Osteoblast (primary cell): ENCODE results near the gene RBM23. TPM values are rescaled to one million over a fixed set of nuclear protein-coding genes. Genes with fewer than 3 reads are reported as not detected.

ENCODE experiments used
- DNase-seq: peaks from one replicate; pipeline ENCODE4 v3.0.0; 2011; ENCODE audit warnings: low spot score, mixed read lengths; ENCODE audit not compliant: insufficient read length; ENCODE audit errors: missing footprints
- H2AFZ ChIP-seq: 2 replicates; pipeline ENCODE4 v1.6.0; 2011; ENCODE audit warnings: mild to moderate bottlenecking, low read length
- H3K27ac ChIP-seq: 2 replicates; pipeline ENCODE4 v1.5.1; 2011; ENCODE audit warnings: mild to moderate bottlenecking, low read depth, low read length, moderate library complexity
- H3K27me3 ChIP-seq: 2 replicates; pipeline ENCODE4 v1.6.0; 2012; ENCODE audit warnings: mild to moderate bottlenecking, control low read depth, inconsistent platforms, low read length, moderate library complexity; ENCODE audit not compliant: insufficient read depth
- H3K36me3 ChIP-seq: 2 replicates; pipeline ENCODE4 v1.5.1; 2011; ENCODE audit warnings: mild to moderate bottlenecking, low read length, control low read depth, moderate library complexity; ENCODE audit not compliant: insufficient read depth
- H3K4me1 ChIP-seq: 2 replicates; pipeline ENCODE4 v1.5.1; 2011; ENCODE audit warnings: mild to moderate bottlenecking, low read length, control low read depth, moderate library complexity; ENCODE audit not compliant: insufficient read depth
- H3K4me2 ChIP-seq: 2 replicates; pipeline ENCODE4 v1.6.0; 2011; ENCODE audit warnings: mild to moderate bottlenecking, low read length; ENCODE audit not compliant: insufficient read depth
- H3K4me3 ChIP-seq: fragments of 200-600 bp; sonication (generic); 3 replicates; pipeline ENCODE4 v1.5.1; 2012; ENCODE audit warnings: mild to moderate bottlenecking, low read length, inconsistent platforms; ENCODE audit not compliant: insufficient read depth
- H3K79me2 ChIP-seq: 2 replicates; pipeline ENCODE4 v1.6.0; 2012; ENCODE audit warnings: mild to moderate bottlenecking, low read length, control low read depth, inconsistent platforms; ENCODE audit not compliant: insufficient read depth
- H3K9me3 ChIP-seq: 2 replicates; pipeline ENCODE4 v1.5.1; 2011; ENCODE audit warnings: low read depth, low read length, control low read depth
- H4K20me1 ChIP-seq: 2 replicates; pipeline ENCODE4 v1.6.0; 2012; ENCODE audit warnings: mild to moderate bottlenecking, low read length, control low read depth; ENCODE audit not compliant: insufficient read depth
- CTCF ChIP-seq: IDR thresholded peaks from 2 replicates; pipeline ENCODE4 v1.5.1; 2011; ENCODE audit warnings: mild to moderate bottlenecking, low read depth, low read length, moderate library complexity; ENCODE audit errors: extremely low read depth
- total RNA-seq: library from RNA; depleted of rRNA; stranded (reverse); fragments of >200 nt; gene quantifications from 2 replicates; pipeline ENCODE4 v1.2.3, GENCODE V29; 2012

RBM23 gene
- total RNA-seq, 1 donor = 98.1 TPM

DNA sequence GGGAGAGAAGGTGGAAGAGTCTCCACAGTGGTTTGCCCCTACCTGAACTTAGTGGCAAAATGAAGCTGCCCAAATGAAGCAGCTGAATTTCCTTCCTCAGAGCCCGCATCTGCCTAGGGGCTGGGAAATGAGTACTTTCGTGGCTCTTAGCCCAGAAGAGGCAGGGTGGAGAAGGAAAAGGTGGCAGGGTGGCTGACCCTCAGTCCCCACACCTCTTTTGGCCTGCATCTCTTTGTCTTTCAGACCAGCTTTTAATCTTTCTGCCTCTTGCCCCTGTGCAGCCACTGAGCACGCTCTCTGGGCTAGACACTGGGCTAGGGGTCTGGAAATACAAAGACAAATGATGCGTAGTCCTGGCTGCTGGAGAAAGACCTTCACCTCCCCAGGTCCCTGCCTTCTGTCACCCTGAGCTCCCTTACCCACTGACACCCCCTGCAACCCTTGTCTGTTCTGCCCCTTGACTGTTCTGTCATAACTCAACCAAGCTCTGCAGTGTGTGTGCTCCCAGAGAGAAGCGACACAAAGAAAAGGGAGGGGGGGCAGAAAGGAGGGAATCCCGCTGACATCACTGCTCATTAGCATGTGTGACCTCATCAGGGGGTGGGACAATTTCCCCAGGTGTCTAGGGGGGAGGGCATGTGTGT, 36.3 kb downstream of the RBM23 start:
- Histone ChIP-seq H3K4me1 (peaks cover 6% of the 10 kb centered on the region), H3K79me2 (peaks cover under 1% of the 10 kb centered on the region), H3K27ac (no peak overlapping the region), H4K20me1 (no peaks in the 10 kb centered on the region), H3K36me3 (peaks cover 15% of the 10 kb centered on the region), H3K4me3 (no peak overlapping the region), H3K9me3 (no peaks in the 10 kb centered on the region), H2AFZ (no peak overlapping the region), H3K27me3 (no peaks in the 10 kb centered on the region), H3K4me2 (peak overlapping the region; percentile 19)
- DNase-seq = peak; percentile 93
- TF ChIP-seq CTCF = no peak

DNA sequence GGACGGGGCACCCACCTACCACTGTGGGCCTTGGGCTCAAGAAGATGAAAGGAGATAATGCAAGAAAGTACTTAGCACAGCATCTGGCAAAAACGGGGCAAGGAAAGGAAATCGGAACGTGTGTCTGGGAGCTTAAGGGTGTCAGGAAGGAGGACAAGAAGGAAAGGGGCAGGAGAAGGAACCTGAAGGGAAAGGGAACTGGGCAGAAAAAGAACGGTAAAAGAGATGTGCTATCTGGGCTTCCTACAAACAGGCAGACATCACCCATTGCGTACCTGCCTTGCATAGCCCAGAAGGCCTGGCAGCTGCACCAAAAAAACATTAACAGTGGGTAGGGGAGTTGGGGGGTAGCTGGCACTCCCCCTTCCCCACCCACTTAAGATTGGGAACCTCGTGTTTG, 36.9 kb downstream of the RBM23 start:
- Histone ChIP-seq H3K4me1 (peaks cover under 1% of the 10 kb centered on the region), H2AFZ (no peak overlapping the region), H3K27ac (no peak overlapping the region), H3K27me3 (no peaks in the 10 kb centered on the region), H3K9me3 (no peaks in the 10 kb centered on the region), H4K20me1 (no peaks in the 10 kb centered on the region), H3K79me2 (no peaks in the 10 kb centered on the region), H3K36me3 (peaks cover 21% of the 10 kb centered on the region), H3K4me2 (no peak overlapping the region), H3K4me3 (no peak overlapping the region)
- peak; percentile 71 for DNase-seq
- no peak for TF ChIP-seq CTCF

GRCh38 chr14:22878271-22879246, 40.4 kb downstream of the RBM23 start:
- Histone ChIP-seq H3K27me3 (no peaks in the 10 kb centered on the region), H3K9me3 (no peaks in the 10 kb centered on the region), H2AFZ (no peak overlapping the region), H4K20me1 (peaks cover 24% of the 10 kb centered on the region), H3K36me3 (peaks cover 53% of the 10 kb centered on the region), H3K4me2 (no peak overlapping the region), H3K79me2 (peaks cover 24% of the 10 kb centered on the region), H3K4me1 (peaks cover 3% of the 10 kb centered on the region), H3K4me3 (no peak overlapping the region), H3K27ac (no peak overlapping the region)
- DNase-seq = peak; percentile 38
- no peak for TF ChIP-seq CTCF

DNA sequence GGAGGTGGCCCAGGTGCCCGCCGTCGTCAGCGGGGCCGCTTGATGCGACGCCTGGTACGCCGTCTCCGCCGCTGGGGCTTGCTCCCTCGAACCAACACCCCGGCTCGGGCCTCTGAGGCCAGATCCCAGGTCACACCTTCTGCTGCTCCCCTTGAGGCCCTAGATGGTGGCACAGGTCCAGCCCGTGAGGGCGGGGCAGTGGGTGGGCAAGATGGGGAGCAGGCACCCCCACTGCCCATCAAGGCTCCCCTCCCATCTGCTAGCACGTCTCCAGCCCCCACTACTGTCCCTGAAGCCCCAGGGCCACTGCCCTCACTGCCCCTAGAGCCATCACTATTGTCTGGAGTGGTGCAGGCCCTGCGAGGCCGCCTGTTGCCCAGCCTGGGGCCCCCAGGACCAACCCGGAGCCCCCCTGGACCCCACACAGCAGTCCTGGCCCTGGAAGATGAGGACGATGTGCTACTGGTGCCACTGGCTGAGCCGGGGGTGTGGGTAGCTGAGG, 41.9 kb downstream of the RBM23 start:
- no peak overlapping the region for H3K27ac ChIP-seq
- no peak for TF ChIP-seq CTCF
- peaks cover 53% of the 10 kb centered on the region for H3K36me3 ChIP-seq
- H3K9me3 ChIP-seq = no peaks in the 10 kb centered on the region
- H3K4me1 ChIP-seq = peaks cover 10% of the 10 kb centered on the region
- H3K79me2 ChIP-seq = peaks cover 33% of the 10 kb centered on the region
- H4K20me1 ChIP-seq = peaks cover 24% of the 10 kb centered on the region
- no peak overlapping the region for H2AFZ ChIP-seq
- H3K4me2 ChIP-seq = no peak overlapping the region
- H3K27me3 ChIP-seq = no peaks in the 10 kb centered on the region
- DNase-seq = no peak
- H3K4me3 ChIP-seq = no peak overlapping the region
